Cortex of kidney (tissue), 1 donor: ENCODE measurements around the gene ENTR1.

Experiments
- DNase-seq: peaks from one replicate; lab custom pipeline; 2025; lab: John Stamatoyannopoulos, UW

ENTR1 gene

GRCh38 chr9:136410500-136411287 is at the start of gene ENTR1, which contains the start of gene PMPCA:
Gene ENTR1, minus strand, starts transcription at chr9:136410614. Its CDS starts 217 bp downstream, at chr9:136410397.
Gene PMPCA, plus strand, starts transcription at chr9:136410658. Its CDS starts 11 bp downstream, at chr9:136410669.
- DNase-seq: no peak

GRCh38 chr9:136459425-136459824 is 49.0 kb upstream of the ENTR1 start:
- DNase-seq: no peak

- no peak for DNase-seq
Measured at GRCh38 chr9:136457326-136457725, 46.9 kb upstream of the ENTR1 start.

DNA sequence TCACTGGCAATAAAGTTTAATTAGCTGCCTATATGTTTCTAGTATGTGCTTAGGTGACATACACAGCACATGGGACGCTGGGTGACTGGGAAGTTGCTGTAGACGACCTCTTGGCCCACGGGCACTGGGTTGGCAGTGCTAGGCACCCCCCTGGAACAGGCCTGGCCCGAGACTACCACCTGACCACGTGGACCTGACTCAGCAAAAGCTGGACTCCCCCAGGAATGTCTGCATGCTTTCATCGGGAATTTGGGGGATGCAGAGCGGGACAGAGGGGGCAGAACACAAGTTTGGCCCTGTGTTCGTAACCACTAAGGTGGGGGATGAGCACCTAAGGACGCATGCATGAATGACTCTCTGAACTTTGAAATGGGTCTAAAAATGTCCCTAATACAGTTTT is 45.8 kb upstream of the ENTR1 start:
- no peak for DNase-seq

DNA sequence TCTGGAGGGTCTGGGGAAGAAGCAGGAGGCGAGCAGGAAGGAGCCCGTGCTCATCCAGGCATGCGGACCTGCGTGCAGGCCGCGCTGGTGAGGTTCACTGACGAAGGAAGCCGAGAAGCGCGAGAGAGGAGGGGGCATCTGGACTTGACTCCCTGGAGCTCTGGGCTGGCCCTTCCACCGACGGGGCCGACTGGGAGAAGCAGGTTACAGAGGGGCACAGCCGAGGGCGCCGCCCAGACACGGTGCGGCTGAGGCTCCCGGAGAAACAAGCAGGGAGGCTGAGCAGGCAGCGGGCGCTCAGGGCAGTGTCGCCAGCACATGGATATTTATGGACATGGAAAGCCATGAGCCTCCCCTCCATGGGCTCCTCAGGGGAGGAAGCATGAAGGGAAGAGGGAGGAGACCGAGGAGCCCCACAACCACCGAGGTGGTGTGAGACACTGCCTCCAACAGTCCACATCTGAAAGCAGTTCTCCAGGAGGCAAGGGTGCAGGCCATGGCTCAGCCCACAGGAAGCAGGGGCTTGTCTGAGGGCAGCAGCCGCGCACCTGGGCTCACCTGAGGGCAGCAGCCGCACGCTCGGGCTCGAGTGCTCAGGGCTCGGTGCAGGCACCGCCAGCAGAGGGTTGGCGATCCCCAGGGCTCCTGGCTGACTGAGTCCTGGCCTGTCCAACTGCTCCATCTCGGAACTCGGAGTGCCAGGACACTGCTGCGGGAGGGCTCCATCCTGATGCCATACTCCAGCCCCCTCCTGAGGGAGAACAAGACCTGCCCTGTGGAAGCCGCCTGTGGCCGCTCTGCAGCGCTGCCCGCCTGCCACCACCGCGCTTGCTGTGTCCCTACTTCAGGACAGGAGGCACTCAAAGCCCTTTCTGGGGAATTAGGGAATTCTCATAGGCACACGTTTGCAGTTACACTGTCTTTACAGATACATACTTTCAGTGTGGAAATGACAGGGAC is 44.9 kb upstream of the ENTR1 start:
- no peak for DNase-seq

- DNase-seq: no peak
Measured at GRCh38 chr9:136454026-136454796, 43.8 kb upstream of the ENTR1 start.

DNA sequence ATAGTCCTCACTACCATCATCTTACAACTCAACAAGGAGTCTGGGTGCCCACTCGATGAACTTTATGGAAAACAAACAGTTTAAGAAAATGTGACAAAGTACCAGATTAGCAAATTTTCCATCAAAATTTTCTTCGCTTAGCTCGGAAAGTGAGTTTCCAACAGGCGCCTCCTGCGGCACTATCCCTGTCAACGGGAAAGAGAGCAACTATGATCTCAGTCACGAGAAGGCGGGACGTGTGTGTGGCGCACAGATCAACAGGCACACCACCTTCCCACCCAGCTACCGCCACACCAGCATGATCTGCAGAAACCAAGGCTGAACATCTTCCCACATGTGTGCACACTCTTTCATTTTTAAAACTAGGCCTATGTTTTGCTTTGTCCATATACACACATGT is 42.9 kb upstream of the ENTR1 start:
- DNase-seq: no peak

DNA sequence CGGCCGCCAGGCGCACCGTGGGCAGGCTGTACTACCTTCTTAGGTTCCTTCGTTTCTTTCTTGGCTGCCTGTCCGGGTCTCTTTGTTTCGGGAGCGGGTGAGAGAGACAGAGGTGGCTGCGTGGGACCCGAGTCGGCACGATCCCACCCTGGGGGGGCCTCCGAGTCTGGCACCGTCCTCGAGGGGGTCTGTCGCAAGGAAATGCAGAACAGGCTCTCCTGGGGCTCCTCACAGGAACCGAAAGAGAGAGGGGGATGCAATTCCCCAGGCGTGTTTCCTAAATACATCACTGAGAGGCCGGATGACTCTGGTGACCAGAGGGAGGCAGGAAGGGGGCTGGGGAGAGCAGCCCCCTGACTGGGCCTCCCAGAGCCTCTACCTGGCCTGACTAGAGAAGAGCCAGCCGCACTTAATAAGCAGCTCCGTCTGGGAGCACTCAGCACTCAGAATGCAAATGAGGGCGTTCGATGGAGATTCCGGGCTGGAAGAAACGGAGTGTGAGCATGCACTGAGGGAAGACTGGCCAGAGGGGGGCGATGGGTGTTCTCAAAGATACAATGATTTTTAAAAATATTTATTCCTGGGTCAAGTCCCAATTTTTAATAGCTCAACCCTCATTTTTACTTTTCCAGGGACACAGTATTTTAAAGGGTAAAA is 40.9 kb upstream of the ENTR1 start:
- DNase-seq: no peak

GRCh38 chr9:136448655-136449054 is 38.2 kb upstream of the ENTR1 start:
- no peak for DNase-seq

DNA sequence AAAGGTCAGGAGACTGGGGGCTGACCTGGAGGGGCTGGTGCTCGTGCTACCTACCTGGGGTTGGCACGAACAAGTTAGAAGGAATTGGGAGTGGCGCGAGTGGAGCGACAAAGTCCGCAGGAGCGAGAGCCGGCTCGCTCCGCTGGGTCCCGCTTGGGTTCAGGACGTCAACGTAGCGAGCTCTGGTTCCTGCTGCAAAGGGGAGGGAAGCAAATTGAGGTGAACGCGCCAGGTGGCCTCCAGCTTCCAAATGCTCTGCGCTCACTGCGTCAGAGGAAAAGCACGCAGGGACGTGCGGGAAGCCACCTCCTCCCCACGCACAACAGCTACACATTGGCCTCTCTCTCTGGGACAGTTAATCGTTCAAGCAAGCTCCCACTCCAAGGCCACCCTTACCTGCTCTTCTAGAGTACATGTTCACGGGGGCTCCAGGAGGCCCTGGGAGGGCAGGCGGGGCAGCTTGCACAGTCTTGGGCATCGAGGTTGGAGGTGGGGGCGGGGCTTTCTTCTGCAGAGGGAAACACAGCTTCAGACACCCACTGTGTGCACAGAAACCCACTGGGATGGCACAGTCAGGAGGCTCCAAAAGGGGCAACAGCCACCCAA is 36.9 kb upstream of the ENTR1 start:
- no peak for DNase-seq

- no peak for DNase-seq
Measured at GRCh38 chr9:136445799-136446198, 35.4 kb upstream of the ENTR1 start.

- DNase-seq: no peak
Measured at GRCh38 chr9:136444102-136444501, 33.7 kb upstream of the ENTR1 start.

DNA sequence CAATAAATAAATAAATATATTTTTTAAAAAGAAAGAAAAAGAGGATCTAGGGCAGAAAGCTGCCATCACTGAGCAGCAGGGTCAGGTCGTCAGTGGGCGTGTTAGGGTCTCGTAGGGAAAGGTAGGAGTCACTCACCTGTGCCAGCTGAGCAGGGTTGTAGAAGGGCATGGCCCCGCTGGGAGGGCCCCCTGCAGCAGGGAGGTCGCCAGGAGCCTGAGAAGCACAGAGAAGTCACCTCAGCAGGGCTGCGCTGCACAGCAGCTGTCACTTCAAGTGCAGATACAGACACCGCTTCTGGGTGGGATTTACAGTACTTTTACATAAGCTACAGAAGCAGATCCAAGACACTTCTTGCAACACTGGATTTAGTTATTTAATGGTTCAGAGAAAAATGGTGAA is 33.3 kb upstream of the ENTR1 start:
- no peak for DNase-seq

DNA sequence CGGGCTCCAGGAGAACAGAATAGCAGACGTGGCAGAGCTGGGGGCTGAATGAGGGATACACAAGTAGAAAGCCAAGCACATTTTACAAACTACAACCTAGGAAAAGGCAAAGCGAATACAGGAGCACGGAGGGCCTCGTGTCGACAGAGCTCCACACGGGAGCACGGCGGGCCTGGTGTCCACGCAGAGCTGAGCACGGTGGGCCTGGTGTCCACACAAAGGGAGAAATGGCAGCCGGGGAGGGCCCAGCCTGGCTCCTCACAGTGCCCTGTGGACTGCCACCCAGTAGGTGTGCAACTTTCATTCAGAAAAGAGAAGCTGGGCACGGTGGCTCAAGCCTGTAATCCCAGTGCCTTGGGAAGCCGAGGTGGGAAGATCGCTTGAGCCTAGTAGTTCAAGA is 32.7 kb upstream of the ENTR1 start:
- no peak for DNase-seq

DNA sequence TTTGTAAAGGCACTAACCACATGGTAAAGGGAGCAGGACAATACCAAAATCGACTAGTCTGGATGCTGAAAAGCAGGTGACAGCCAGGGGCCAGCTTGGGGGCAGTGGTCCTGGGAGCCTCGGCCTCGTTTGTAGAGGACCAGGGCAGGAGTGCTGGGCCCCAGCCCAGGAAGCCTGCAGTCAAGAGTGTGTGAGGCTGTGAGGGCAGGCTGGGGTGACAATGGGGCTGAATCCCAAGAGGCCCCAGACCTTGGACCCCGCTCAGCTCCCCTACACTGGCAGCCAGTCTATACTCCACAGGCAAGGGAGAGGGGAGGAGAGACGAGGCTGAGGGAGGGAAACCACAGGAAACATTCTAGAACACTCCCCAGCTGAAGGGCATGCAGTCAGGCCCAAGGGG is 31.9 kb upstream of the ENTR1 start:
- DNase-seq: no peak

GRCh38 chr9:136441681-136442245 is 31.3 kb upstream of the ENTR1 start:
- no peak for DNase-seq

- DNase-seq: no peak
Measured at GRCh38 chr9:136441191-136441680, 30.8 kb upstream of the ENTR1 start.

- DNase-seq: no peak
Measured at GRCh38 chr9:136439481-136440408, 29.3 kb upstream of the ENTR1 start, which contains the start of gene INPP5E. Gene INPP5E, minus strand, starts transcription at chr9:136439845. Its CDS starts 426 bp downstream, at chr9:136439419.
